ENCODE data around the gene RASGRP1.

DNA sequence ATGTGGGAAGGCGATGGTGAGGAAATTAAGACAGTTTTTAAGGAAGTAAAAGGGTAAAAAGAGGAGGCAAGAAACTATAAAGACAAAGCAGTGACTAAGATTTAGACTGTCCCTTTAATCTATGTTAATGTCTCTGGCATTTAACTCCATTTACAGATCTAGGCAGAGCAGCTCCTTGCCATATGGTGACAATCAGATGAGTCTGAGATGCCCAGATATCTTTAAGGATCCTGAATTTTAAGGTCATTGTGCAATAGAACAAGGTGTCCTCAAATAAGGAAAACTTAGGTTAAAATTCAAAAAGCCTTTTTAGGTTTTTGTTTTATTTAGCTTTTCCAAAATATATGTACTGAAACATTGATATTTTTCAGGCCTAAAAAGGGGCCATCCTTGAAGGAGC, 24.1 kb downstream of the RASGRP1 start:
- TF ChIP-seq, protein P1, sequence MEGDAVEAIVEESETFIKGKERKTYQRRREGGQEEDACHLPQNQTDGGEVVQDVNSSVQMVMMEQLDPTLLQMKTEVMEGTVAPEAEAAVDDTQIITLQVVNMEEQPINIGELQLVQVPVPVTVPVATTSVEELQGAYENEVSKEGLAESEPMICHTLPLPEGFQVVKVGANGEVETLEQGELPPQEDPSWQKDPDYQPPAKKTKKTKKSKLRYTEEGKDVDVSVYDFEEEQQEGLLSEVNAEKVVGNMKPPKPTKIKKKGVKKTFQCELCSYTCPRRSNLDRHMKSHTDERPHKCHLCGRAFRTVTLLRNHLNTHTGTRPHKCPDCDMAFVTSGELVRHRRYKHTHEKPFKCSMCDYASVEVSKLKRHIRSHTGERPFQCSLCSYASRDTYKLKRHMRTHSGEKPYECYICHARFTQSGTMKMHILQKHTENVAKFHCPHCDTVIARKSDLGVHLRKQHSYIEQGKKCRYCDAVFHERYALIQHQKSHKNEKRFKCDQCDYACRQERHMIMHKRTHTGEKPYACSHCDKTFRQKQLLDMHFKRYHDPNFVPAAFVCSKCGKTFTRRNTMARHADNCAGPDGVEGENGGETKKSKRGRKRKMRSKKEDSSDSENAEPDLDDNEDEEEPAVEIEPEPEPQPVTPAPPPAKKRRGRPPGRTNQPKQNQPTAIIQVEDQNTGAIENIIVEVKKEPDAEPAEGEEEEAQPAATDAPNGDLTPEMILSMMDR (IDR thresholded peaks at IDR 0.05 in 8 of 11, conservative IDR thresholded peaks at IDR 0.05 in 3 of 11) = no peak
- no peak for TF ChIP-seq POLR2A (IDR thresholded peaks at IDR 0.05)
- no peak for TF ChIP-seq POLR2AphosphoS5 (IDR thresholded peaks at IDR 0.05)
